ENCODE measurements around the gene MRPS31.
"Not testable (repeated sequence)": the region's sequence is repeated elsewhere in the genome, so short reads cannot be mapped to it uniquely, and the experiment has no call there.

Gene MRPS31

DNA sequence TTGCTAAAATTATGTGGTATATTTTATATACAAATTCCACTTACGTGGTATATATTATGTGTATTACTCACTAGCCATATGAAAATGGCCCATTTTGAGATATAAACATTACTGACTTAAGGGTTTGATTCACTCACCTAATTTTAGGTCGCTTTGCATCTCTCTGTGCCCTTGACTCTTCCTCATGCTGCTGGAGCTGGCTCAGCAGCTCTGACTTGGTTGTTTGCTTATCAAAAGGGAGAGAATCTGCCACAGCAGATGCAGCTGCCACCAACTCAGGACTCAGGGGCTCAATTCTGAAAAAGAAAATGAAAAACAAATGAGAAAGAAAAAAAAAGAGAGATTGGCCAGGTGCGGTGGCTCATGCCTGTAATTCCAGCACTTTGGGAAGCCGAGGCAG, 12.2 kb downstream of the MRPS31 start:
- DNase-seq: no peak

DNA sequence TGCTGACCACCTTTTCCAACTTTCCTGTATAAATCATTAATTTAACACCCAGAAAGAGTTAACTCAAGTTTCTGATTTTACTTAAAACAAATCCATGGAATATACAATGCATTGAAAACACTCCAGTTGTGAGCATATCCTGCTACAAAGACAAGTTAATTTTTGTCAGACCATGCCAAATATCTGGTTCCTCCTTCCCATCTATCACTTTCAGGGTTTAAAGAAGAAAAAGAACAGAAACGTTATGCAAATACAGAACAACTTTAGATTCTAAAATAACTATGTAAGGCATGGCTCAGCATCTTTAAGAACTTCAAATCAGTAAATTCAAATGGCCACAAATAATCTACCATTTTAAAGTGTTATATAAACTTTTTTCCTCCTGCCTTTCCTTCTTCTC, 14.9 kb downstream of the MRPS31 start:
- DNase-seq: no peak

- no peak for DNase-seq
Observed at GRCh38 chr13:40755082-40755700, 15.8 kb downstream of the MRPS31 start.

- no peak for DNase-seq
Observed at GRCh38 chr13:40749327-40749726, 21.7 kb downstream of the MRPS31 start.

- not testable (repeated sequence) for DNase-seq
Observed at GRCh38 chr13:40735232-40735548, 35.8 kb downstream of the MRPS31 start.

DNA sequence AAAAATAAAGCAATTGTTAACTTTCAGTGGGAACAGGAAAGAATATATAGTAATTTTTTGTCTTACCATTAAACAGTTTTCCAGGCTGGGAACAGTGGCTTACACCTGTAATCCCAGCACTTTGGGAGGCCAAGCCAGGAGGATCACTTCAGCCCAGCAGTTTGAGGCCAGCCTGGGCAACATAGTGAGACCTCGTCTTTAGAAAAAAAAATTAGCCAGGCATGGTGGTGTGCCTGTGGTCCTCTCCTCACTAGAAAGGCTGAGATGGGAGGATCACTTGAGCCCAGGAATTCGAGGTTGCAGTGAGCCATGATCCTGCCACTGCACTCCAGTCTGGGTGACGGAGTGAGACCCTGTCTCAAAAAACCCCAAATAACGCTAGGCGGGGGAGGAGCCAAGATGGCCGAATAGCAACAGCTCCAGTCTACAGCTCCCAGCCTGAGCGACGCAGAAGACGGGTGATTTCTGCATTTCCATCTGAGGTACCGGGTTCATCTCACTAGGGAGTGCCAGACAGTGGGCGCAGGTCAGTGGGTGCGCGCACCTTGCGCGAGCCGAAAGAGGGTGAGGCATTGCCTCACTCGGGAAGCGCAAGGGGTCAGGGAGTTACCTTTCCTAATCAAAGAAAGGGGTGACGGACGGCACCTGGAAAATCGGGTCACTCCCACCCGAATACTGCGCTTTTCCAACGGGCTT, 36.3 kb downstream of the MRPS31 start:
- DNase-seq: not testable (repeated sequence)

DNA sequence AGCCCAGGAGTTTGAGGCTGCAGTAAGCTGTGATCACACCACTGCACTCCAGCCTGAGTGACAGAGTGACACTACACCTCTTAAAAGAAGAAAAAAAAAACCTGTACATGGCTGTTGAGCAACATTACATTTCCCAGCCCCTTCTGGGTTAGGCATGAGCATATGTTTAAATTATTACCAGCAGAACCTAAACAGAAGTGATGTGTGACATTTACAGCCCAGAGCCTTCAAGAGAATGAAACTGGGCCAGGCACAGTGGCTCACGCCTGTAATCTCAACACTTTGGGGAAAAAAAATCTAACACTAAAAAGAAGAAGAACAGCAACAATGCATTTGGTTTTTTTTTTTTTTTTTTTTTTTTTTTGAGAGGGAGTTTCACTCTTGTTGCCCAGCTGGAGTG, 38.3 kb downstream of the MRPS31 start:
- DNase-seq: no peak

DNA sequence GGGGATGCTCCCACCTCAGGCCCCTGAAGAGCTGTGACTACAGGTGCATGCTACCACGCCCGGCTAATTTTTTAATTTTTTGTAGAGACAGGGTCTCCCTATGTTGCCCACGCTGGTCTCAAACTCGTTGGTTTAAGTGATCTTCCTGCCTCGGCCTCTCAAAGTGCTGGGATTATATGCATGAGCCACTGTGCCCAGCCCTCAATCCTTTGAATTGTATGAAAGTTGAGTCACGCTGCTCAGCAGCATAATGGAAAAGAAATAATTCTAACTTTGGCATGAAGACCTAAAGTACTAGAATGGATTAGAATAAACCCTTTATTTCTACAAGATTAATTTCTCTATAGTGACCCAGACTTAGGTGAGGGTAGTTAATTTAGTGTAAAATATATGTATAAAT, 42.4 kb downstream of the MRPS31 start:
- no peak for DNase-seq

GRCh38 chr13:40714433-40714832, 56.6 kb downstream of the MRPS31 start:
- DNase-seq: not testable (repeated sequence)

DNA sequence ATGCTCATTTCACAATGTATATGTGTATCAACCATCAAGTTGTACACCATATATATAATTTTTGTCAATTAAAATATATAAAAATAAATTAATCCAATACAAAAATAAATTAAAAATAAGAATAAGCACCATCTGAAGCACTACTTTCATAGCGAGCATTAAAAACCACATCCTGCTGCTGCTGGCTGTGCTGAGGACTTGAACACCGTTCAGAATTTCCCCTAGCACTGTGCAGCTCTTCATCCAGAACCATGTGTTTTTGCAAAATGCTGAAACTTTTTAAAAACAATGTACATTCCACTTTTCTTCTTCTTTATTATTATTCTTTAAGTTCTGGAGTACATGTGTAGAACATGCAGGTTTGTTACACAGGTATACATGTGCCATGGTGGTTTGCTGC, 64.6 kb downstream of the MRPS31 start:
- DNase-seq: no peak

DNA sequence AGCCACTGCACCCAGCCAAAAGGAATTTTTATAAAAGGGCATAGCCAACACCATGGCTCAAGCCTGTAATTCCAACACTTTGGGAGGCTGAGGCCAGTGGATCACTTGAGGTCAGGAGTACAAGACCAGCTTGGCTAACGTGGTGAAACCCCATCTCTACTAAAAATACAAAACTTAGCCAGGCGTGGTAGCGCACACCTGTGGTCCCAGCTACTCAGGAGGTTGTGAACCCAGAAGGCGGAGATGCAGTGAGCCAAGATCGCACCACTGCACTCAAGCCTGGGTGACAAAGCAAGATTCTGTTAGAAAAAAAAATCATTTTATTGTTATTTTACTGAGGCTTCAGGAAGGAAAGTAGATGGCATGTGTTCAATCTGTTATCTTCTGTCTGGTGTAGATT, 73.3 kb downstream of the MRPS31 start:
- DNase-seq: no peak

- no peak for DNase-seq
Observed at GRCh38 chr13:40694426-40694825, 76.6 kb downstream of the MRPS31 start.

DNA sequence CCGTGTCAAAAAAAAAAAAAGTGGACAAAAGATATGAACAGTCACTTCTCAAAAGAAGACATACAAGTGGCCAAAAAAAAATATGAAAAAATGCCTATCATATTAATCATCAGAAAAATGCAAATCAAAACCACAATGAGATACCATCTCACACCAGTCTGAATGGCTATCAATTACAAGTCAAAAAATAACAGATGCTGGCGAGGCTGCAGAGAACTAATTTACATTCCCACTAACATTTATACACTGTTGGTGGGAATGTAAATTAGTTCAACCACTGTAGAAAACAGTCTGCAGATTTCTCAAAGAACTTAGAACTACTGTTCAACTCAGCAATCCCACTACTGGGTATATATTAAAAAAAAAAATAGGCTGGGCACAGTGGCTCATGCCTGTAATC, 78.0 kb downstream of the MRPS31 start:
- no peak for DNase-seq

GRCh38 chr13:40688781-40689180, 82.2 kb downstream of the MRPS31 start:
- DNase-seq: no peak

DNA sequence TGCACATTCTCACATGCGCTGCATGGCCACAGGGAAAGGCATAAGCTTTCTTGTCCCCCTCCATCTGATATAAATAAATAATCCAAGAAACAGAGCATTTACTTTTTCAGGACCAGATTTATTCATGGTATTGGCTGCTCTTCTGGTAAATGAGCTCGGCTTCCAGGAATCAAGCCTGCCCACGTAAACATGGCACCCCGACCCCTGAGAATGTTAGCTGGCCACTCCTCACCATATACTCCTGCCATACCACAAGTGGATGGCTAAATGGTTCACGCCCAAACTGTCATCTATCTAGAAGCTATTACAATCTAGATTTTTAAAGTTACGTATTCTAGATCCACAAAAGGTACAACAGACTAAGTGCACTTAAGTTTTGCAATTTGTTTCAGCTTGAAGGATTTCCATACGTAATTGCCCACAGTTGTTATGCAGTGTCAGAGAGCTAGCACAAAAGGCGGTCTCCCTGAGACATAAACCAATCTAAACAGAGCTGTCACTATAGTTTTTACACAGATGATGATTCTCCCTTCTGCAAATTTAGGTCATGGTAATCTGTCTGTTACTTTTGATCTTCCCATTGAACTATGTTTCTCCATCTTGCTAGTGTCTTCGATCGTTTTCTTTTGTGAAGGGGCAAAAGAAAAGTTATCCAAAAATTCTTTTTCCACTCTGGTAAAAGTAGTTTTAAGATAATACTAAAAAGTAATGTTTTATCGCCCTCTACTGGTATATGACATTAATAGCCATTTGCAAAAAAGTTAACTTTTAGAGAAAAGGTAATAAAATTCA, 88.3 kb downstream of the MRPS31 start:
- DNase-seq: no peak

DNA sequence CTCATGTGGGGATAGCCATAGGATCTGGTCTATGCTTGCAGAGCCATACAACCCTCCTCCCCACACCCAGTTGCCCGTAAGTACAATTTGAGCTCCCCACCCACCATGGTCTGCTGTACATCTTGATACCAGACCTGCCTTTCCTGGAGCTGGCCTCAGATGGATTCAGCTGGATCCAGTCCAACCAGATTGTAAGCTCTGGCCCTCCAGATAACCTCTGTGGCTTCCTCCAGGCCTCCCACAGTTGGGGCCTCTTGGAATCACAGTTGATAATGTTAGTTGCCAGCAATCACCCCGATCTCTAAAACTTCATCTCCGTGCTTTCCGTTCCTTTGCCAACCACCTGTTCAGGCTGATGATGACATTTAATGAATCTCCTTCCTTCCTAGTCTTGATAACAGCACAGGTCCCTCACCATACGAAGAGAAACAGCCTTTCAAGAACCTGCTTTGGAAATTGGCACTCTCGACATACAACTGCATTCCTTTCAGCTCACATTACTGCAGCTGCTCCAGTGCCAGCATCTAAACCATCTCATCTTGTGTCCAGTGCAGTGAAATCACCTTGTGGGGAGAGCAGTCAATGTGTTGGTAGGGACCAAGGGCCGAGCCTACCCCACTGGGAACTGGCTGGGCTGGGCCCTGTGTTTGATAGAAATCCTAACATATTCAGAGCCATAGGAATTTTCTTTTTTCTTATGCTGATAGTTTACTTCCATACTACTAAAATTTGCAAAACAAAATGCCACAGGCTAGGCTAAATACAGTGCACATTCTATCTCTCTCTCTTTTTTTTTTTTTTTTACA, 89.4 kb downstream of the MRPS31 start:
- no peak for DNase-seq

GRCh38 chr13:40680659-40681323, 90.2 kb downstream of the MRPS31 start:
- no peak for DNase-seq

- no peak for DNase-seq
Observed at GRCh38 chr13:40679480-40679985, 91.5 kb downstream of the MRPS31 start.

Data from NK-92 treated with Interleukin-12 subunit alpha and Interleukin-12 subunit beta, amount 100 ng/mL, for 24 hours (cell line).